K562 (cell line): Measurements from ENCODE around the gene RALGPS1. TPM values are rescaled to one million over a fixed set of nuclear protein-coding genes. Genes with fewer than 3 reads are reported as not detected.

Experiments used
- CBFA2T3 ChIP-seq: fragments of 450-650 bp; IDR thresholded peaks from 2 replicates; pipeline ENCODE4 v1.6.1; 2017
- FUS ChIP-seq: fragments of 200-400 bp; formaldehyde crosslinking; optimal IDR thresholded peaks from 2 replicates; pipeline ENCODE3; 2017; ENCODE audit warnings: low read depth, low read length
- GTF2A2 ChIP-seq: IDR thresholded peaks from 2 replicates; pipeline ENCODE4 v1.6.1; 2016; ENCODE audit warnings: mild to moderate bottlenecking, missing genetic modification characterization, missing compliant biosample characterization
- HNRNPUL1 ChIP-seq: fragments of 200-400 bp; formaldehyde crosslinking; IDR thresholded peaks from 2 replicates; pipeline ENCODE4 v1.6.1; 2017; ENCODE audit warnings: low read length
- KAT7 ChIP-seq: sonication (generic); formaldehyde crosslinking; IDR thresholded peaks from 2 replicates; pipeline ENCODE4 v1.8.0; 2022; ENCODE audit warnings: missing genetic modification reagents, mild to moderate bottlenecking, borderline replicate concordance
- KLF13 ChIP-seq: fragments of 450-650 bp; IDR thresholded peaks from 2 replicates; pipeline ENCODE4 v1.6.1; 2016; ENCODE audit warnings: missing genetic modification characterization, low read depth, mild to moderate bottlenecking, missing compliant biosample characterization, moderate library complexity, borderline replicate concordance
- NFYB ChIP-seq: IDR thresholded peaks from 2 replicates; pipeline ENCODE4 v1.6.1; 2011; ENCODE audit warnings: mild to moderate bottlenecking, moderate library complexity; ENCODE audit not compliant: insufficient read length; ENCODE audit errors: extremely low read depth
- SMC3 ChIP-seq: conservative IDR thresholded peaks from 2 replicates; pipeline ENCODE4 v1.6.1; 2011; ENCODE audit warnings: low read depth, low read length, improper control_type of control experiment; ENCODE audit not compliant: insufficient read depth
- ZNF24 ChIP-seq: fragments of 450-650 bp; IDR thresholded peaks from 2 replicates; pipeline ENCODE4 v1.6.1; 2016
- polyA plus RNA-seq, 8 experiments: library from polyadenylated mRNA; depleted of rRNA in 4 of 8; stranded (reverse) in 5 of 8; unstranded in 3 of 8; fragments of >200 nt; fragmentation: Nextera tagmentation in 2 of 8; fragmentation: Illumina TruSeq in 1 of 8; extraction: Ambion mirVana in 2 of 8; extraction: Trizol in 1 of 8; gene quantifications; 2 replicates each; pipeline versions ENCODE4 v1.2.1 to v1.2.3, GENCODE V29; 2011 to 2014; ENCODE audit warnings: inconsistent platforms in 1 of 8, missing spikeins in 1 of 8
- total RNA-seq, 7 experiments: library from RNA; depleted of rRNA in 6 of 7; stranded (reverse); fragments of >200 nt in 6 of 7; fragmentation: Illumina TruSeq in 2 of 7; extraction: Trizol in 2 of 7; gene quantifications; 2 replicates each; pipeline versions ENCODE4 v1.2.1 to v1.2.3, GENCODE V29; 2011 to 2021; ENCODE audit warnings: low replicate concordance in 1 of 7
- TF ChIP-seq, protein P1 (sequence below): sonication (generic); formaldehyde crosslinking; IDR thresholded peaks from 2 replicates; pipeline ENCODE4 v1.8.1; 2023; ENCODE audit warnings: missing genetic modification reagents, mild to moderate bottlenecking, borderline replicate concordance
- TF ChIP-seq, protein P2 (sequence below): fragments of 450-650 bp; IDR thresholded peaks from 2 replicates; pipeline ENCODE4 v1.6.1; 2017; ENCODE audit warnings: antibody characterized with exemption
- TF ChIP-seq, protein P3 (sequence below): fragments of 250-450 bp; sonication (Bioruptor Pico); IDR thresholded peaks from 2 replicates; pipeline ENCODE4 v1.4.0; 2020
- TF ChIP-seq, protein P4 (sequence below): fragments of 150-350 bp; IDR thresholded peaks from 2 replicates; pipeline ENCODE4 v1.6.1; 2014; ENCODE audit warnings: low read depth, mild to moderate bottlenecking, low read length, borderline replicate concordance
- TF ChIP-seq, protein P5 (sequence below): sonication (generic); formaldehyde crosslinking; IDR thresholded peaks from 2 replicates; pipeline ENCODE4 v1.8.0; 2022; ENCODE audit warnings: missing genetic modification reagents, mild to moderate bottlenecking, moderate library complexity, borderline replicate concordance

The RALGPS1 gene
- total and polyA plus RNA-seq, 9 of the 15 experiments (the other 6 are each of a cell fraction or from before 2014, with no cell fraction given): 0.04 to 2.6 (median 1.5) TPM

DNA sequence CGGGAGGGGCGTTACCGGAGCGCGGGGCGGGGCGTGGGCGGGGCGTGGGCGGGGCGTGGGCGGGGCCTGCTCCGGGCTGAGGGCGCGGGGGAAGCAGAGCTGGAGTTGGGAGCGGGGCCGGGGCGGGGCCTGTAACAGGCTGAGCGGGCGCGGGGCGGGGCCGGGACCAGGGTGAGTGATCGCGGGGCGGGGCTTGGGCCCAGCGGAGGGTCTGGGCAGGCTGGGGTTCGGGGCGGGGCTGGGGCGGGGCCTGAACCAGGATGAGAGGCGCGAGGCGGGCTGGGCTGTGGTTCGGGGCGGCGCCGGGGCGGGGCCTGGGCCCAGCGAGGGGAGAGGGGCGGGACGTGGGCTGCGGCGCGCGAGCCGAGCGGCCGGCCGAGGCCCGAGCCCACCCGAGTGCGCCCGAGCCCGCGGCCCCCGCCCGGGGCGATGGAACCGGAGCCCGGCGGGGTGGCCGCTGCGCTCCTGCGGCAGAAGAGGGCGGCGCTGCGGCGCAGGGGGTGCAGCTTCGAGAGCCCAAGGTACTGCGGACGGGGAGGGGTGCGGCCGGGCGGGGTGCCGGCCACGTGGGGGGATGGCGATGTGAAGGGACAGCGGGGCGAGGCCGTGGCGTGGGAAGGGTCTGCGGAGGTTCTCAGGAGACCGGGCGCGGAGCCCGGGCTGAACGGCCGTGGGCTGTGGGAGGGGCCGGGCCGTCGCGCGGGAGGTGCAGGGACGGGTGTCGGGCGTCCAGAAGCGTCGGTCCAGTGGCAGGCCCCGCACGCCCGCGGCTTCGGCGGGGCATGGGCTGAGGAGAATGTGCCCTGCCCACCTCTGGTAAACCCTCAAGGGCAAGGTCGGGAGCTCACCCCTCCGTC lies 310.5 kb downstream of the RALGPS1 start (continued):
- TF ChIP-seq, protein P1, sequence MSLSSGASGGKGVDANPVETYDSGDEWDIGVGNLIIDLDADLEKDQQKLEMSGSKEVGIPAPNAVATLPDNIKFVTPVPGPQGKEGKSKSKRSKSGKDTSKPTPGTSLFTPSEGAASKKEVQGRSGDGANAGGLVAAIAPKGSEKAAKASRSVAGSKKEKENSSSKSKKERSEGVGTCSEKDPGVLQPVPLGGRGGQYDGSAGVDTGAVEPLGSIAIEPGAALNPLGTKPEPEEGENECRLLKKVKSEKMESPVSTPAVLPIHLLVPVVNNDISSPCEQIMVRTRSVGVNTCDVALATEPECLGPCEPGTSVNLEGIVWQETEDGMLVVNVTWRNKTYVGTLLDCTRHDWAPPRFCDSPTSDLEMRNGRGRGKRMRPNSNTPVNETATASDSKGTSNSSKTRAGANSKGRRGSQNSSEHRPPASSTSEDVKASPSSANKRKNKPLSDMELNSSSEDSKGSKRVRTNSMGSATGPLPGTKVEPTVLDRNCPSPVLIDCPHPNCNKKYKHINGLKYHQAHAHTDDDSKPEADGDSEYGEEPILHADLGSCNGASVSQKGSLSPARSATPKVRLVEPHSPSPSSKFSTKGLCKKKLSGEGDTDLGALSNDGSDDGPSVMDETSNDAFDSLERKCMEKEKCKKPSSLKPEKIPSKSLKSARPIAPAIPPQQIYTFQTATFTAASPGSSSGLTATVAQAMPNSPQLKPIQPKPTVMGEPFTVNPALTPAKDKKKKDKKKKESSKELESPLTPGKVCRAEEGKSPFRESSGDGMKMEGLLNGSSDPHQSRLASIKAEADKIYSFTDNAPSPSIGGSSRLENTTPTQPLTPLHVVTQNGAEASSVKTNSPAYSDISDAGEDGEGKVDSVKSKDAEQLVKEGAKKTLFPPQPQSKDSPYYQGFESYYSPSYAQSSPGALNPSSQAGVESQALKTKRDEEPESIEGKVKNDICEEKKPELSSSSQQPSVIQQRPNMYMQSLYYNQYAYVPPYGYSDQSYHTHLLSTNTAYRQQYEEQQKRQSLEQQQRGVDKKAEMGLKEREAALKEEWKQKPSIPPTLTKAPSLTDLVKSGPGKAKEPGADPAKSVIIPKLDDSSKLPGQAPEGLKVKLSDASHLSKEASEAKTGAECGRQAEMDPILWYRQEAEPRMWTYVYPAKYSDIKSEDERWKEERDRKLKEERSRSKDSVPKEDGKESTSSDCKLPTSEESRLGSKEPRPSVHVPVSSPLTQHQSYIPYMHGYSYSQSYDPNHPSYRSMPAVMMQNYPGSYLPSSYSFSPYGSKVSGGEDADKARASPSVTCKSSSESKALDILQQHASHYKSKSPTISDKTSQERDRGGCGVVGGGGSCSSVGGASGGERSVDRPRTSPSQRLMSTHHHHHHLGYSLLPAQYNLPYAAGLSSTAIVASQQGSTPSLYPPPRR (CRISPR knock-in tag): no peak
- TF ChIP-seq, protein P2, sequence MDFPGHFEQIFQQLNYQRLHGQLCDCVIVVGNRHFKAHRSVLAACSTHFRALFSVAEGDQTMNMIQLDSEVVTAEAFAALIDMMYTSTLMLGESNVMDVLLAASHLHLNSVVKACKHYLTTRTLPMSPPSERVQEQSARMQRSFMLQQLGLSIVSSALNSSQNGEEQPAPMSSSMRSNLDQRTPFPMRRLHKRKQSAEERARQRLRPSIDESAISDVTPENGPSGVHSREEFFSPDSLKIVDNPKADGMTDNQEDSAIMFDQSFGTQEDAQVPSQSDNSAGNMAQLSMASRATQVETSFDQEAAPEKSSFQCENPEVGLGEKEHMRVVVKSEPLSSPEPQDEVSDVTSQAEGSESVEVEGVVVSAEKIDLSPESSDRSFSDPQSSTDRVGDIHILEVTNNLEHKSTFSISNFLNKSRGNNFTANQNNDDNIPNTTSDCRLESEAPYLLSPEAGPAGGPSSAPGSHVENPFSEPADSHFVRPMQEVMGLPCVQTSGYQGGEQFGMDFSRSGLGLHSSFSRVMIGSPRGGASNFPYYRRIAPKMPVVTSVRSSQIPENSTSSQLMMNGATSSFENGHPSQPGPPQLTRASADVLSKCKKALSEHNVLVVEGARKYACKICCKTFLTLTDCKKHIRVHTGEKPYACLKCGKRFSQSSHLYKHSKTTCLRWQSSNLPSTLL: no peak
- no peak for TF ChIP-seq CBFA2T3
- no peak for TF ChIP-seq FUS
- TF ChIP-seq, protein P3, sequence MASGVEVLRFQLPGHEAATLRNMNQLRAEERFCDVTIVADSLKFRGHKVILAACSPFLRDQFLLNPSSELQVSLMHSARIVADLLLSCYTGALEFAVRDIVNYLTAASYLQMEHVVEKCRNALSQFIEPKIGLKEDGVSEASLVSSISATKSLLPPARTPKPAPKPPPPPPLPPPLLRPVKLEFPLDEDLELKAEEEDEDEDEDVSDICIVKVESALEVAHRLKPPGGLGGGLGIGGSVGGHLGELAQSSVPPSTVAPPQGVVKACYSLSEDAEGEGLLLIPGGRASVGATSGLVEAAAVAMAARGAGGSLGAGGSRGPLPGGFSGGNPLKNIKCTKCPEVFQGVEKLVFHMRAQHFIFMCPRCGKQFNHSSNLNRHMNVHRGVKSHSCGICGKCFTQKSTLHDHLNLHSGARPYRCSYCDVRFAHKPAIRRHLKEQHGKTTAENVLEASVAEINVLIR: no peak
- no peak for TF ChIP-seq SMC3
- no peak for TF ChIP-seq NFYB
- TF ChIP-seq ZNF24: no peak
- TF ChIP-seq KAT7 (CRISPR knock-in tag): no peak
- TF ChIP-seq GTF2A2 (tag): no peak
- TF ChIP-seq HNRNPUL1: no peak
- 0 out of 2 replicates have a peak, but pooled peaks have one; percentile 36 for TF ChIP-seq KLF13 (tag)
- TF ChIP-seq, protein P4, sequence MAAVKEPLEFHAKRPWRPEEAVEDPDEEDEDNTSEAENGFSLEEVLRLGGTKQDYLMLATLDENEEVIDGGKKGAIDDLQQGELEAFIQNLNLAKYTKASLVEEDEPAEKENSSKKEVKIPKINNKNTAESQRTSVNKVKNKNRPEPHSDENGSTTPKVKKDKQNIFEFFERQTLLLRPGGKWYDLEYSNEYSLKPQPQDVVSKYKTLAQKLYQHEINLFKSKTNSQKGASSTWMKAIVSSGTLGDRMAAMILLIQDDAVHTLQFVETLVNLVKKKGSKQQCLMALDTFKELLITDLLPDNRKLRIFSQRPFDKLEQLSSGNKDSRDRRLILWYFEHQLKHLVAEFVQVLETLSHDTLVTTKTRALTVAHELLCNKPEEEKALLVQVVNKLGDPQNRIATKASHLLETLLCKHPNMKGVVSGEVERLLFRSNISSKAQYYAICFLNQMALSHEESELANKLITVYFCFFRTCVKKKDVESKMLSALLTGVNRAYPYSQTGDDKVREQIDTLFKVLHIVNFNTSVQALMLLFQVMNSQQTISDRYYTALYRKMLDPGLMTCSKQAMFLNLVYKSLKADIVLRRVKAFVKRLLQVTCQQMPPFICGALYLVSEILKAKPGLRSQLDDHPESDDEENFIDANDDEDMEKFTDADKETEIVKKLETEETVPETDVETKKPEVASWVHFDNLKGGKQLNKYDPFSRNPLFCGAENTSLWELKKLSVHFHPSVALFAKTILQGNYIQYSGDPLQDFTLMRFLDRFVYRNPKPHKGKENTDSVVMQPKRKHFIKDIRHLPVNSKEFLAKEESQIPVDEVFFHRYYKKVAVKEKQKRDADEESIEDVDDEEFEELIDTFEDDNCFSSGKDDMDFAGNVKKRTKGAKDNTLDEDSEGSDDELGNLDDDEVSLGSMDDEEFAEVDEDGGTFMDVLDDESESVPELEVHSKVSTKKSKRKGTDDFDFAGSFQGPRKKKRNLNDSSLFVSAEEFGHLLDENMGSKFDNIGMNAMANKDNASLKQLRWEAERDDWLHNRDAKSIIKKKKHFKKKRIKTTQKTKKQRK: no peak
- TF ChIP-seq, protein P5, sequence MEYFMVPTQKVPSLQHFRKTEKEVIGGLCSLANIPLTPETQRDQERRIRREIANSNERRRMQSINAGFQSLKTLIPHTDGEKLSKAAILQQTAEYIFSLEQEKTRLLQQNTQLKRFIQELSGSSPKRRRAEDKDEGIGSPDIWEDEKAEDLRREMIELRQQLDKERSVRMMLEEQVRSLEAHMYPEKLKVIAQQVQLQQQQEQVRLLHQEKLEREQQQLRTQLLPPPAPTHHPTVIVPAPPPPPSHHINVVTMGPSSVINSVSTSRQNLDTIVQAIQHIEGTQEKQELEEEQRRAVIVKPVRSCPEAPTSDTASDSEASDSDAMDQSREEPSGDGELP (CRISPR knock-in tag): peak; percentile 28; the same call in 1 of the 2 replicates
